Measurements from ENCODE around the gene MAP2K1.
"Not testable (repeated sequence)": the region's sequence is repeated elsewhere in the genome, so short reads cannot be mapped to it uniquely, and the experiment has no call there.

DNA sequence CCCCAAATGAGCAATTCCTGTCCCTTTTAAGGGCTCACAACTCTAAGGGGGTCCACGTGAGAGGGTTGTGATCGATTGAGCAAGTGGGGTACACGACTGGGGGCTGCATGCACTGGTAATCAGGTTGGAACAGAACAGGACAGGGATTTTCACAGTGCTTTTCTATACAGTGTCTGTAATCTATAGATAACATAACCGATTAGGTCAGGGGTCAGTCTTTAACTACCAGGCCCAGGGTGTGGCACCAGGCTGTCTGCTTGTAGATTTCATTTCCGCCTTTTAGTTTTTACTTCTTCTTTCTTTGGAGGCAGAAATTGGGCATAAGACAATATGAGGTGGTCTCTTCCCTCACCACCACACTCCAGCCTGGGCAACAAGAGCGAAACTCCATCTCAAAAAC, 78.6 kb downstream of the MAP2K1 start:
- TF ChIP-seq, protein P1, sequence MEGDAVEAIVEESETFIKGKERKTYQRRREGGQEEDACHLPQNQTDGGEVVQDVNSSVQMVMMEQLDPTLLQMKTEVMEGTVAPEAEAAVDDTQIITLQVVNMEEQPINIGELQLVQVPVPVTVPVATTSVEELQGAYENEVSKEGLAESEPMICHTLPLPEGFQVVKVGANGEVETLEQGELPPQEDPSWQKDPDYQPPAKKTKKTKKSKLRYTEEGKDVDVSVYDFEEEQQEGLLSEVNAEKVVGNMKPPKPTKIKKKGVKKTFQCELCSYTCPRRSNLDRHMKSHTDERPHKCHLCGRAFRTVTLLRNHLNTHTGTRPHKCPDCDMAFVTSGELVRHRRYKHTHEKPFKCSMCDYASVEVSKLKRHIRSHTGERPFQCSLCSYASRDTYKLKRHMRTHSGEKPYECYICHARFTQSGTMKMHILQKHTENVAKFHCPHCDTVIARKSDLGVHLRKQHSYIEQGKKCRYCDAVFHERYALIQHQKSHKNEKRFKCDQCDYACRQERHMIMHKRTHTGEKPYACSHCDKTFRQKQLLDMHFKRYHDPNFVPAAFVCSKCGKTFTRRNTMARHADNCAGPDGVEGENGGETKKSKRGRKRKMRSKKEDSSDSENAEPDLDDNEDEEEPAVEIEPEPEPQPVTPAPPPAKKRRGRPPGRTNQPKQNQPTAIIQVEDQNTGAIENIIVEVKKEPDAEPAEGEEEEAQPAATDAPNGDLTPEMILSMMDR (IDR thresholded peaks at IDR 0.05): not testable (repeated sequence)
- TF ChIP-seq POLR2AphosphoS5, POLR2A (IDR thresholded peaks at IDR 0.05): not testable (repeated sequence)

All from breast epithelium (tissue), 3 donors.